HCT116 (cell line): Measurements from ENCODE around the gene SPDYE8.
"Not testable (repeated sequence)": the region's sequence is repeated elsewhere in the genome, so short reads cannot be mapped to it uniquely, and the experiment has no call there.

Experiments used
- CEBPB ChIP-seq: IDR thresholded peaks from 2 replicates; pipeline ENCODE4 v1.6.1; 2012; ENCODE audit warnings: low read depth
- EGR1 ChIP-seq: IDR thresholded peaks from 2 replicates; pipeline ENCODE4 v1.6.1; 2012; ENCODE audit warnings: low read depth
- ELF1 ChIP-seq: IDR thresholded peaks from 2 replicates; pipeline ENCODE4 v1.6.1; 2012; ENCODE audit warnings: low read depth, borderline replicate concordance
- EZH2 ChIP-seq: fragments of 200-600 bp; sonication (generic); IDR thresholded peaks from 2 replicates; pipeline ENCODE4 v1.6.1; 2017; ENCODE audit warnings: antibody characterized with exemption, mixed run types
- EZH2phosphoT487 ChIP-seq: fragments of 200-600 bp; IDR thresholded peaks from 2 replicates; pipeline ENCODE4 v1.6.1; 2018; ENCODE audit warnings: antibody characterized with exemption, borderline replicate concordance
- JUND ChIP-seq: IDR thresholded peaks from 2 replicates; pipeline ENCODE4 v1.6.1; 2012
- POLR2A ChIP-seq: IDR thresholded peaks from 2 replicates; pipeline ENCODE4 v1.7.0; 2011; ENCODE audit warnings: borderline replicate concordance; ENCODE audit not compliant: insufficient read depth, insufficient read length; ENCODE audit errors: extremely low read depth
- POLR2AphosphoS5 ChIP-seq: IDR thresholded peaks from 2 replicates; pipeline ENCODE4 v1.6.1; 2011; ENCODE audit warnings: mild to moderate bottlenecking, low read depth, low read length, moderate library complexity
- YY1 ChIP-seq: IDR thresholded peaks from 2 replicates; pipeline ENCODE4 v1.6.1; 2011; ENCODE audit warnings: low read length, low read depth, moderate library complexity, mild to moderate bottlenecking; ENCODE audit not compliant: insufficient replicate concordance; ENCODE audit errors: extremely low read depth
- TF ChIP-seq, protein P1 (sequence below), 3 experiments: fragments of 200-600 bp in 1 of 3; sonication (generic) in 1 of 3; IDR thresholded peaks in 2 of 3; conservative IDR thresholded peaks in 1 of 3; 2 replicates each; pipeline ENCODE4 v1.5.1; 2012 to 2017; ENCODE audit warnings: low read depth in 2 of 3, low read length in 2 of 3, antibody characterized with exemption in 1 of 3, borderline replicate concordance in 1 of 3, control low read depth in 1 of 3, mild to moderate bottlenecking in 1 of 3, mixed read lengths in 1 of 3, mixed run types in 1 of 3, moderate library complexity in 1 of 3; ENCODE audit not compliant: insufficient read depth in 1 of 3
- TF ChIP-seq, protein P2 (sequence below): IDR thresholded peaks from 2 replicates; pipeline ENCODE4 v1.6.1; 2012
- TF ChIP-seq, protein P3 (sequence below): IDR thresholded peaks from 2 replicates; pipeline ENCODE4 v1.6.1; 2011; ENCODE audit warnings: mild to moderate bottlenecking, low read length, moderate library complexity; ENCODE audit not compliant: insufficient replicate concordance; ENCODE audit errors: extremely low read depth

- TF ChIP-seq POLR2A, CEBPB, EZH2, ELF1, POLR2AphosphoS5, EGR1, YY1, EZH2phosphoT487, JUND: not testable (repeated sequence)
- TF ChIP-seq, protein P1, sequence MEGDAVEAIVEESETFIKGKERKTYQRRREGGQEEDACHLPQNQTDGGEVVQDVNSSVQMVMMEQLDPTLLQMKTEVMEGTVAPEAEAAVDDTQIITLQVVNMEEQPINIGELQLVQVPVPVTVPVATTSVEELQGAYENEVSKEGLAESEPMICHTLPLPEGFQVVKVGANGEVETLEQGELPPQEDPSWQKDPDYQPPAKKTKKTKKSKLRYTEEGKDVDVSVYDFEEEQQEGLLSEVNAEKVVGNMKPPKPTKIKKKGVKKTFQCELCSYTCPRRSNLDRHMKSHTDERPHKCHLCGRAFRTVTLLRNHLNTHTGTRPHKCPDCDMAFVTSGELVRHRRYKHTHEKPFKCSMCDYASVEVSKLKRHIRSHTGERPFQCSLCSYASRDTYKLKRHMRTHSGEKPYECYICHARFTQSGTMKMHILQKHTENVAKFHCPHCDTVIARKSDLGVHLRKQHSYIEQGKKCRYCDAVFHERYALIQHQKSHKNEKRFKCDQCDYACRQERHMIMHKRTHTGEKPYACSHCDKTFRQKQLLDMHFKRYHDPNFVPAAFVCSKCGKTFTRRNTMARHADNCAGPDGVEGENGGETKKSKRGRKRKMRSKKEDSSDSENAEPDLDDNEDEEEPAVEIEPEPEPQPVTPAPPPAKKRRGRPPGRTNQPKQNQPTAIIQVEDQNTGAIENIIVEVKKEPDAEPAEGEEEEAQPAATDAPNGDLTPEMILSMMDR (IDR thresholded peaks at IDR 0.05 in 2 of 3, conservative IDR thresholded peaks at IDR 0.05 in 1 of 3; ENCODE audit: borderline replicate concordance in 1 of 3, insufficient read depth in 1 of 3, low read depth in 2 of 3, low read length in 2 of 3) = not testable (repeated sequence)
- TF ChIP-seq, protein P2, sequence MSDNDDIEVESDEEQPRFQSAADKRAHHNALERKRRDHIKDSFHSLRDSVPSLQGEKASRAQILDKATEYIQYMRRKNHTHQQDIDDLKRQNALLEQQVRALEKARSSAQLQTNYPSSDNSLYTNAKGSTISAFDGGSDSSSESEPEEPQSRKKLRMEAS = not testable (repeated sequence)
- TF ChIP-seq, protein P3, sequence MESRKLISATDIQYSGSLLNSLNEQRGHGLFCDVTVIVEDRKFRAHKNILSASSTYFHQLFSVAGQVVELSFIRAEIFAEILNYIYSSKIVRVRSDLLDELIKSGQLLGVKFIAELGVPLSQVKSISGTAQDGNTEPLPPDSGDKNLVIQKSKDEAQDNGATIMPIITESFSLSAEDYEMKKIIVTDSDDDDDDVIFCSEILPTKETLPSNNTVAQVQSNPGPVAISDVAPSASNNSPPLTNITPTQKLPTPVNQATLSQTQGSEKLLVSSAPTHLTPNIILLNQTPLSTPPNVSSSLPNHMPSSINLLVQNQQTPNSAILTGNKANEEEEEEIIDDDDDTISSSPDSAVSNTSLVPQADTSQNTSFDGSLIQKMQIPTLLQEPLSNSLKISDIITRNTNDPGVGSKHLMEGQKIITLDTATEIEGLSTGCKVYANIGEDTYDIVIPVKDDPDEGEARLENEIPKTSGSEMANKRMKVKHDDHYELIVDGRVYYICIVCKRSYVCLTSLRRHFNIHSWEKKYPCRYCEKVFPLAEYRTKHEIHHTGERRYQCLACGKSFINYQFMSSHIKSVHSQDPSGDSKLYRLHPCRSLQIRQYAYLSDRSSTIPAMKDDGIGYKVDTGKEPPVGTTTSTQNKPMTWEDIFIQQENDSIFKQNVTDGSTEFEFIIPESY = not testable (repeated sequence)
These were observed 31.6 kb downstream of the SPDYE8 start for GRCh38 chr7:72997887-72998468.
